Fibroblast of skin of right biceps (primary cell): Measurements from ENCODE around the gene STN1.

ENCODE experiments used
- DNase-seq: peaks from one replicate; pipeline ENCODE4 v3.0.0-alpha.2; 2013

Gene STN1

GRCh38 chr10:103890688-103891087 is 27.3 kb downstream of the STN1 start:
- no peak for DNase-seq

- DNase-seq = no peak
Observed at GRCh38 chr10:103890194-103890658, 27.8 kb downstream of the STN1 start.

- DNase-seq = no peak
Observed at GRCh38 chr10:103889121-103889720, 28.8 kb downstream of the STN1 start.

- peak; percentile 85 for DNase-seq
Observed at GRCh38 chr10:103888113-103888841, 29.7 kb downstream of the STN1 start.

GRCh38 chr10:103885617-103886016 is 32.4 kb downstream of the STN1 start:
- peak; percentile 83 for DNase-seq

- peak; percentile 58 for DNase-seq
Observed at GRCh38 chr10:103884681-103885139, 33.3 kb downstream of the STN1 start.

GRCh38 chr10:103882285-103883007 is 35.5 kb downstream of the STN1 start:
- DNase-seq = no peak

GRCh38 chr10:103881416-103882284 is 36.3 kb downstream of the STN1 start:
- no peak for DNase-seq

GRCh38 chr10:103879831-103880230 is 38.2 kb downstream of the STN1 start:
- no peak for DNase-seq

GRCh38 chr10:103879409-103879808 is 38.6 kb downstream of the STN1 start:
- DNase-seq = no peak

GRCh38 chr10:103877861-103878260 is 40.1 kb downstream of the STN1 start:
- DNase-seq = no peak

- no peak for DNase-seq
Observed at GRCh38 chr10:103876155-103876554, 41.8 kb downstream of the STN1 start.

- no peak for DNase-seq
Observed at GRCh38 chr10:103874730-103875129, 43.3 kb downstream of the STN1 start.

GRCh38 chr10:103872137-103872931 is 45.6 kb downstream of the STN1 start:
- DNase-seq = no peak

- DNase-seq = no peak
Observed at GRCh38 chr10:103871006-103871405, 47.0 kb downstream of the STN1 start.

GRCh38 chr10:103870516-103870915 is 47.5 kb downstream of the STN1 start:
- peak; percentile 72 for DNase-seq

- DNase-seq = no peak
Observed at GRCh38 chr10:103869336-103869735, 48.6 kb downstream of the STN1 start.

GRCh38 chr10:103868200-103868599 is 49.8 kb downstream of the STN1 start:
- no peak for DNase-seq

- peak; percentile 60 for DNase-seq
Observed at GRCh38 chr10:103861505-103861904, 56.5 kb downstream of the STN1 start.

- peak; percentile 67 for DNase-seq
Observed at GRCh38 chr10:103859161-103860086, 58.6 kb downstream of the STN1 start.

- no peak for DNase-seq
Observed at GRCh38 chr10:103858360-103858759, 59.6 kb downstream of the STN1 start.
